ENCODE data around the gene ORAI1.
"Not testable (repeated sequence)": the region's sequence is repeated elsewhere in the genome, so short reads cannot be mapped to it uniquely, and the experiment has no call there.

Gene ORAI1

DNA sequence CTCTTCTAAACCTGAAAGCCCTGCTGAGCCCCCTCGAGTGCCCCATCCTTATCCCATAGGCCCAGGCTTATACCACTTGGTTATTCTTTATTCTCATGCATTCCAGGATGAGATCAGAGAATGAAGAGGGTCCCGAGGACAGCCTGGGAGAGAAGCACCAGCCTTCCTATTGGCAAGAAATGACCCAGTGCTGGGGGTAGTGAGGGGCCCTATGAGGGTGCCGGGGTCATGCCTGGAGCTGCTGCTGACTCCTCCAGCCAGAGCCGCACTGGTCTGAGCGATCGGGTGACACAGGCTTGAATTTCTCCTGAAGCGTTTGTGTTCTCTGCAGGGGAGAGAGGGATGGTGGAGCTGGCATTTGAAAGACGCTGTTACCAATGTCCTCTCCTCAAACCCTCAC lies 25.0 kb downstream of the ORAI1 start:
- DNase-seq (ENCODE audit: low read depth), result no peak
- TF ChIP-seq, protein P1, sequence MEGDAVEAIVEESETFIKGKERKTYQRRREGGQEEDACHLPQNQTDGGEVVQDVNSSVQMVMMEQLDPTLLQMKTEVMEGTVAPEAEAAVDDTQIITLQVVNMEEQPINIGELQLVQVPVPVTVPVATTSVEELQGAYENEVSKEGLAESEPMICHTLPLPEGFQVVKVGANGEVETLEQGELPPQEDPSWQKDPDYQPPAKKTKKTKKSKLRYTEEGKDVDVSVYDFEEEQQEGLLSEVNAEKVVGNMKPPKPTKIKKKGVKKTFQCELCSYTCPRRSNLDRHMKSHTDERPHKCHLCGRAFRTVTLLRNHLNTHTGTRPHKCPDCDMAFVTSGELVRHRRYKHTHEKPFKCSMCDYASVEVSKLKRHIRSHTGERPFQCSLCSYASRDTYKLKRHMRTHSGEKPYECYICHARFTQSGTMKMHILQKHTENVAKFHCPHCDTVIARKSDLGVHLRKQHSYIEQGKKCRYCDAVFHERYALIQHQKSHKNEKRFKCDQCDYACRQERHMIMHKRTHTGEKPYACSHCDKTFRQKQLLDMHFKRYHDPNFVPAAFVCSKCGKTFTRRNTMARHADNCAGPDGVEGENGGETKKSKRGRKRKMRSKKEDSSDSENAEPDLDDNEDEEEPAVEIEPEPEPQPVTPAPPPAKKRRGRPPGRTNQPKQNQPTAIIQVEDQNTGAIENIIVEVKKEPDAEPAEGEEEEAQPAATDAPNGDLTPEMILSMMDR (IDR thresholded peaks at IDR 0.05; ENCODE audit: low read depth, low read length, missing control alignments), result no peak
- H3K4me3 ChIP-seq (ENCODE audit: low read depth, low read length), result no peak overlapping the region

- DNase-seq (ENCODE audit: low read depth), result no peak
- H3K4me3 ChIP-seq (ENCODE audit: low read depth, low read length), result no peak overlapping the region
- TF ChIP-seq, protein P1 (IDR thresholded peaks at IDR 0.05; ENCODE audit: low read depth, low read length, missing control alignments), result no peak
Observed at GRCh38 chr12:121652767-121653497, 26.6 kb downstream of the ORAI1 start.

GRCh38 chr12:121653999-121654398 lies 27.7 kb downstream of the ORAI1 start:
- H3K4me3 ChIP-seq (ENCODE audit: low read depth, low read length), result no peak overlapping the region
- TF ChIP-seq, protein P1 (IDR thresholded peaks at IDR 0.05; ENCODE audit: low read depth, low read length, missing control alignments), result no peak
- DNase-seq (ENCODE audit: low read depth), result no peak

DNA sequence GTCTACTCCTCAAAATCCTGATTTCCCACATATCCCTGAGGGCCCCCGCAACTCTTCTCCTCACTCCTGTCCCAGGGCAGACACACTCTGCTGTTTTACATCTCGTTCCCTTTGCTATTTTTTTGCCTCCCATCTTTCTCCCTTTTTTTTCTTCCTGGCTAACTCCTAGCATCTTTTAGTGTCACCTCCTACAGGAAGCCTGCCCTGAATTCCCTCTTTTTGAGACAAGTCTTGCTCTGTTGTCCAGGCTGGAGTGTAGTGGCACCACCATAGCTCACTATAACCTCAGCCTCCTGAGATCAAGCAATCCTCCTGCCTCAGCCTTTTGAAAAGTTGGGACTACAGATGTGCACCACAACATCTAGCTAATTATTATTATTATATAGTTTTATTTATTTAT lies 29.8 kb downstream of the ORAI1 start:
- DNase-seq (ENCODE audit: low read depth), result no peak
- TF ChIP-seq, protein P1 (IDR thresholded peaks at IDR 0.05; ENCODE audit: low read depth, low read length, missing control alignments), result no peak
- H3K4me3 ChIP-seq (ENCODE audit: low read depth, low read length), result no peak overlapping the region

DNA sequence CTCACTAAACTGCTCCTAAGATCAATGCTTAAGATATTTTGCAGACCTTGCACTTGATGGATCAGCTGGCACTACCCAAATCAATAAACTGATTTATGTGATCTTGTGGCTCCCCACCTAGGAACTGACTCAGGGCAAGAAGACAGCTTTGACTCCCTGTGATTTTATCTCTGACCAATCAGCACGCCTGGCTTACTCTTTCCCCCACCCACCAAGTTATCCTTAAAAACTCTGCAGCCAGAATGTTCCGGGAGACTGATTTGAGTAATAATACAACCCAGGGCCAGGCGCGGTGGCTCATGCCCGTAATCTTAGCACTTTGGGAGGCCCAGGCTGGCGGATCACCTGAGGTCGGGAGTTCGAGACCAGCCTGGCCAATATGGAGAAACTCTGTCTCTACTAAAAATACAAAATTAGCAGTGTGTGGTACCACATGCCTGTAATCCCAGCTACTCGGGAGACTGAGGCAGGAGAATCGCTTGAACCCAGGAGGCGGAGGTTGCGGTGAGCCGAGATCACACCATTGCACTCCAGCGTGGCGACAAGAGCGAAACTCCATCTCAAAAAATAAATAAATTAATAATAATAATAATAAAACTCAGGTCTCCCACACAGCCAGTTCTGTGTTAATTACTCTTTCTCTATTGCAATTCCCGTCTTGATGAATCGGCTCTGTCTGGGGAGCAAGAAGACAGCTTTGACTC lies 31.1 kb downstream of the ORAI1 start:
- DNase-seq (ENCODE audit: low read depth), result no peak
- no peak overlapping the region for H3K4me3 ChIP-seq (ENCODE audit: low read depth, low read length)
- TF ChIP-seq, protein P1 (IDR thresholded peaks at IDR 0.05; ENCODE audit: low read depth, low read length, missing control alignments), result no peak

GRCh38 chr12:121661353-121662105 lies 35.2 kb downstream of the ORAI1 start:
- not testable (repeated sequence) for DNase-seq (ENCODE audit: low read depth); H3K4me3 ChIP-seq (ENCODE audit: low read depth, low read length)

GRCh38 chr12:121663610-121663929 lies 37.2 kb downstream of the ORAI1 start:
- H3K4me3 ChIP-seq (ENCODE audit: low read depth, low read length), result no peak overlapping the region; the same call in 1 of the 2 replicates
- TF ChIP-seq, protein P1 (IDR thresholded peaks at IDR 0.05; ENCODE audit: low read depth, low read length, missing control alignments), result no peak
- no peak for DNase-seq (ENCODE audit: low read depth)

- DNase-seq (ENCODE audit: low read depth); H3K4me3 ChIP-seq (ENCODE audit: low read depth, low read length): not testable (repeated sequence)
Observed at GRCh38 chr12:121666829-121667228, 40.5 kb downstream of the ORAI1 start.
